Stimulated activated CD4-positive, alpha-beta T cell treated with anti-CD3 and anti-CD28 coated beads, Interleukin-1b, Interleukin-23, amount 100 ng/mL, for 48 hours (primary cell): ENCODE results near the gene TRAK1.
"Not testable (repeated sequence)": the region's sequence is repeated elsewhere in the genome, so short reads cannot be mapped to it uniquely, and the experiment has no call there.

Experiments
- DNase-seq: peaks from one replicate; pipeline ENCODE4 v3.0.0-alpha.2; 2020

TRAK1 gene

GRCh38 chr3:42090973-42091731 lies at the start of gene TRAK1:
Gene TRAK1 (plus strand): TSS chr3:42091357. CDS start chr3:42091470, 113 bp downstream.
- no peak for DNase-seq

- DNase-seq: no peak
Observed at GRCh38 chr3:42042747-42043098, 48.4 kb upstream of the TRAK1 start.

- no peak for DNase-seq
Observed at GRCh38 chr3:42043099-42043813, 47.9 kb upstream of the TRAK1 start.

GRCh38 chr3:42045708-42046243 lies 45.4 kb upstream of the TRAK1 start:
- DNase-seq: no peak

GRCh38 chr3:42048526-42048925 lies 42.6 kb upstream of the TRAK1 start:
- DNase-seq: not testable (repeated sequence)

- no peak for DNase-seq
Observed at GRCh38 chr3:42050126-42050525, 41.0 kb upstream of the TRAK1 start.

- DNase-seq: no peak
Observed at GRCh38 chr3:42051384-42052131, 39.6 kb upstream of the TRAK1 start.

GRCh38 chr3:42052132-42052483 lies 39.0 kb upstream of the TRAK1 start:
- DNase-seq: no peak

- DNase-seq: no peak
Observed at GRCh38 chr3:42052484-42053351, 38.4 kb upstream of the TRAK1 start.

- DNase-seq: no peak
Observed at GRCh38 chr3:42053476-42053875, 37.7 kb upstream of the TRAK1 start.

GRCh38 chr3:42055291-42055690 lies 35.9 kb upstream of the TRAK1 start:
- DNase-seq: no peak

GRCh38 chr3:42056840-42057239 lies 34.3 kb upstream of the TRAK1 start:
- DNase-seq: no peak

GRCh38 chr3:42057561-42058211 lies 33.5 kb upstream of the TRAK1 start:
- DNase-seq: no peak

- no peak for DNase-seq
Observed at GRCh38 chr3:42061025-42061712, 30.0 kb upstream of the TRAK1 start.

GRCh38 chr3:42061713-42062380 lies 29.3 kb upstream of the TRAK1 start:
- no peak for DNase-seq

- no peak for DNase-seq
Observed at GRCh38 chr3:42062464-42062863, 28.7 kb upstream of the TRAK1 start.

GRCh38 chr3:42063888-42064287 lies 27.3 kb upstream of the TRAK1 start:
- DNase-seq: no peak

- no peak for DNase-seq
Observed at GRCh38 chr3:42066516-42067181, 24.5 kb upstream of the TRAK1 start.

GRCh38 chr3:42067326-42067725 lies 23.8 kb upstream of the TRAK1 start:
- DNase-seq: no peak
